NB4 (cell line): ENCODE measurements around the gene TXNDC5.

Experiments used
- CTCF ChIP-seq: IDR thresholded peaks from one replicate; pipeline ENCODE4 v1.5.1; 2012; ENCODE audit warnings: low read depth, low read length
- MAX ChIP-seq: IDR thresholded peaks from 2 replicates; pipeline ENCODE4 v1.6.1; 2011; ENCODE audit warnings: low read depth, low read length
- MYC ChIP-seq: IDR thresholded peaks from 2 replicates; pipeline ENCODE4 v1.6.1; 2011; ENCODE audit warnings: low read depth, low read length
- POLR2A ChIP-seq: IDR thresholded peaks from 2 replicates; pipeline ENCODE4 v1.6.1; 2011; ENCODE audit warnings: mild to moderate bottlenecking; ENCODE audit not compliant: insufficient read length; ENCODE audit errors: extremely low read depth

GRCh38 chr6:7917729-7918128, 7.1 kb upstream of the TXNDC5 start:
- TF ChIP-seq CTCF: no peak
- TF ChIP-seq POLR2A: no peak
- no peak for TF ChIP-seq MAX
- TF ChIP-seq MYC: no peak
